HepG2 (cell line): ENCODE results near the gene PLD2. TPM values are rescaled to one million over a fixed set of nuclear protein-coding genes. Genes with fewer than 3 reads are reported as not detected.

ENCODE experiments used
- ATAC-seq: fragments of 200-7000 bp; cut with Tn5 transposase; 3 replicates; pipeline ENCODE4 v1.9.1; 2020; ENCODE audit warnings: mild to moderate bottlenecking, moderate library complexity
- BruUV-seq: library from RNA; stranded (reverse); fragments of 400-500 nt; replicated peaks from 2 replicates; lab custom pipeline; 2021; lab: Mats Ljungman, UMichigan
- CTCF ChIA-PET: fragments of 300-600 bp; formaldehyde crosslinking; extraction: SDS; loops from one replicate; lab custom pipeline; 2021; ENCODE audit warnings: low total read pairs, inconsistent platforms, low intra/inter-chr PET ratio; lab: Yijun Ruan, JAX
- POLR2A ChIA-PET: fragments of 350-600 bp; sonication (Branson Sonifier 250); formaldehyde crosslinking; loops from one replicate; lab custom pipeline; 2020; ENCODE audit warnings: antibody characterized with exemption, inconsistent platforms; lab: Yijun Ruan, JAX
- DNase-seq: peaks from one replicate; pipeline ENCODE4 v3.0.0-alpha.2; 2015; ENCODE audit warnings: low spot score
- FAIRE-seq: peaks from 3 replicates; lab custom pipeline; 2011; peaks lifted over from hg19 to GRCh38; lab: Jason Lieb, UNC
- H2AFZ ChIP-seq: one replicate; pipeline ENCODE4 v1.6.1; 2011; ENCODE audit warnings: low read length, inconsistent platforms
- H3K27ac ChIP-seq: fragments of 300-600 bp; 3 replicates; pipeline ENCODE4 v1.8.0; 2011; ENCODE audit warnings: mixed run types, mild to moderate bottlenecking, mixed read lengths, low read length, inconsistent platforms; ENCODE audit not compliant: insufficient read depth; ENCODE audit errors: extremely low read length
- H3K27me3 ChIP-seq, 2 experiments: fragments of 200-600 bp in 1 of 2; 2 replicates in 1 of 2; 3 replicates in 1 of 2; pipeline versions ENCODE4 v1.6.0 to v1.8.0; 2011; ENCODE audit warnings: low read length in 2 of 2, mild to moderate bottlenecking in 2 of 2, moderate library complexity in 2 of 2, inconsistent platforms in 1 of 2; ENCODE audit not compliant: insufficient read depth in 2 of 2, control insufficient read depth in 1 of 2
- H3K36me3 ChIP-seq, 2 experiments: fragments of 200-600 bp in 1 of 2; replicated peaks in 1 of 2; 2 replicates in 1 of 2; 3 replicates in 1 of 2; pipeline versions ENCODE4 v1.5.1 to v1.8.0; 2011; ENCODE audit warnings: low read length in 2 of 2, inconsistent platforms in 1 of 2; ENCODE audit not compliant: insufficient read depth in 2 of 2, control insufficient read depth in 1 of 2
- H3K4me1 ChIP-seq: 2 replicates; pipeline ENCODE4 v1.5.1; 2012; ENCODE audit warnings: low read length, inconsistent platforms; ENCODE audit not compliant: insufficient read depth
- H3K4me2 ChIP-seq: 2 replicates; pipeline ENCODE4 v1.6.0; 2011; ENCODE audit warnings: low read depth, low read length, inconsistent platforms
- H3K4me3 ChIP-seq, 3 experiments: fragments of 200-600 bp in 1 of 3; sonication (generic), shearing (Covaris generic) in 1 of 3; replicated peaks in 1 of 3; 2 replicates each; pipeline ENCODE4 v1.5.1; 2011 to 2016; ENCODE audit warnings: low read length in 3 of 3, inconsistent platforms in 2 of 3, low read depth in 2 of 3, mild to moderate bottlenecking in 2 of 3, control low read depth in 1 of 3, mixed read lengths in 1 of 3; ENCODE audit not compliant: insufficient read depth in 1 of 3
- H3K79me2 ChIP-seq: one replicate; pipeline ENCODE4 v1.6.1; 2011; ENCODE audit warnings: low read length, inconsistent platforms; ENCODE audit not compliant: insufficient read depth
- H3K9ac ChIP-seq: 2 replicates; pipeline ENCODE4 v1.6.0; 2011; ENCODE audit warnings: mild to moderate bottlenecking, low read depth, low read length, inconsistent platforms; ENCODE audit not compliant: insufficient read depth
- H3K9me3 ChIP-seq: 2 replicates; pipeline ENCODE4 v1.5.1; 2012; ENCODE audit warnings: mild to moderate bottlenecking, low read length
- H4K20me1 ChIP-seq: 2 replicates; pipeline ENCODE4 v1.6.0; 2011; ENCODE audit warnings: inconsistent platforms, mild to moderate bottlenecking, low read length, moderate library complexity; ENCODE audit not compliant: insufficient read depth
- DNMT1 ChIP-seq: sonication (generic); formaldehyde crosslinking; IDR thresholded peaks from 2 replicates; pipeline ENCODE4 v1.5.1; 2020; ENCODE audit warnings: mild to moderate bottlenecking, missing genetic modification reagents
- MAFG ChIP-seq: sonication (generic); formaldehyde crosslinking; IDR thresholded peaks from 2 replicates; pipeline ENCODE4 v1.5.1; 2020; ENCODE audit warnings: mild to moderate bottlenecking, missing genetic modification reagents
- MYC ChIP-seq: sonication (generic); formaldehyde crosslinking; IDR thresholded peaks from 2 replicates; pipeline ENCODE4 v1.9.0; 2021; ENCODE audit warnings: missing genetic modification reagents, borderline replicate concordance
- ZNF124 ChIP-seq: sonication (generic); formaldehyde crosslinking; IDR thresholded peaks from 2 replicates; pipeline ENCODE4 v1.4.0; 2020; ENCODE audit warnings: missing genetic modification reagents
- ZNF263 ChIP-seq: sonication (generic); formaldehyde crosslinking; IDR thresholded peaks from 2 replicates; pipeline ENCODE4 v1.4.0; 2020; ENCODE audit warnings: missing genetic modification reagents
- ZNF333 ChIP-seq: sonication (generic); formaldehyde crosslinking; IDR thresholded peaks from 2 replicates; pipeline ENCODE4 v1.4.0; 2020; ENCODE audit warnings: mild to moderate bottlenecking, missing genetic modification reagents, borderline replicate concordance
- WGBS: methylation state at CpG from one replicate; pipeline ENCODE4 v1.1.6; 2017; ENCODE audit warnings: low lambda C conversion rate; 5-methylcytosine and 5-hydroxymethylcytosine counted together
- in situ Hi-C: cut with HindIII; loops from 2 replicates; pipeline ENCODE4 v1.10.0; 2017; ENCODE audit warnings: low pct_unique_long_range_greater_than_20kb; ENCODE audit not compliant: extremely low pct_ligation_motif_present
- intact Hi-C: fragments of 100-400 bp; cut with micrococcal nuclease; formaldehyde crosslinking; loops from one replicate; pipeline ENCODE4 v1.10.0; 2022; ENCODE audit not compliant: unreplicated experiment
- polyA plus RNA-seq, 8 experiments: library from polyadenylated mRNA; depleted of rRNA in 3 of 8; stranded (reverse) in 7 of 8; unstranded in 1 of 8; fragments of >200 nt; fragmentation: Illumina TruSeq in 4 of 8; extraction: Trizol in 4 of 8; gene quantifications; 2 replicates each; pipeline versions ENCODE4 v1.2.1 to v1.2.3, GENCODE V29; 2011 to 2016; ENCODE audit warnings: low read depth in 4 of 8, missing spikeins in 1 of 8, mixed read lengths in 1 of 8; ENCODE audit not compliant: insufficient read depth in 1 of 8
- total RNA-seq, 5 experiments: library from RNA; depleted of rRNA; stranded (reverse); fragments of >200 nt; fragmentation: Illumina TruSeq; extraction: Trizol; gene quantifications; 2 replicates each; pipeline ENCODE4 v1.2.3, GENCODE V29; 2016; ENCODE audit warnings: low read depth in 1 of 5
- TF ChIP-seq, protein P1 (sequence below): sonication (generic); formaldehyde crosslinking; IDR thresholded peaks from 2 replicates; pipeline ENCODE4 v1.5.1; 2020; ENCODE audit warnings: mild to moderate bottlenecking, missing genetic modification reagents, moderate library complexity
- TF ChIP-seq, protein P2 (sequence below): sonication (generic); formaldehyde crosslinking; IDR thresholded peaks from 2 replicates; pipeline ENCODE4 v1.8.0; 2022; ENCODE audit warnings: missing genetic modification reagents, mild to moderate bottlenecking, borderline replicate concordance
- TF ChIP-seq, protein P3 (sequence below): sonication (generic); formaldehyde crosslinking; IDR thresholded peaks from 2 replicates; pipeline ENCODE4 v1.8.1; 2022; ENCODE audit warnings: low read depth, mild to moderate bottlenecking, missing genetic modification reagents

Gene PLD2
- total and polyA plus RNA-seq, 2 of the 13 experiments (the other 11 are each of a cell fraction or from before 2014, with no cell fraction given) = 13.4 to 29.7 TPM

DNA sequence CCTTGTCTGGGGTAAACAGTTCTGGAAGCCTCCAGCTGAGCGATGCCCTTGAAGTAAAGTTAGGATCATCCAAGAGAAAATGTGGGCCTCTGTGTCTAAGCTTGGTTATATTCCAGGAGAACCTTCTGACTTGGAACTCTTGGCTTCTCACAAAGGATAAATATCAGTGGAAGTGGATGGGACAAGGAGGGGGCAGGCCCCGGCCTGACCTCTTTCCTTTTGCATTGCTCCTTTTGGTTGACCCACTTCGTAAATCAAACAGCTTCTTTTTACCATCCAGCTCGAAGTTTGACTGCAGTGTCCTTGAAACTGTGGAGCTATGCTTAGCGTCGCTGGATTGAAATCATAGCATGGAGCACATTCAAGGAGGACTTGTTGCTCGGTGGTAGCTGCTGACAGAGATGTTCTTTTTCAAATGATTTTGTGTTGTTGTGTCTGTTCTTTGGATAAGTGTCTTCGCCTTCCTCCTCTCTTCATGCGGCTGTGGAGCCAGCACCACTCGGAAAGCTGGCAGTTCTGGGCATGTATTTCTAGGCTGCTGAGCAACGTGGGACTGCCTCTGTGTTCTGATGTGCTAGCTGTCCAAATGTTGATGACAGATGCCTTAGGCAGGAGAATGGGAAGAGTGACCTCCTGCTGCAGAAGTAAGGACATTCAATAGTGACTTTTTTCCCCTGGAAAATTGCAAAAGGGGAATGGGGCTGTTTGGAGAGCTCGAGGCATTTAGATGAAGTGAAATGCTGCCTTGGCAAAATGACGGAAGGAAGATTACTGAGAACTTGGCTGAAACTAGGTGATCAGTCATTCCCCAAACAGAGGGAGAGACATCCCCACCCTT, 30.7 kb downstream of the PLD2 start:
- no peaks in the 10 kb centered on the region for H3K27me3 ChIP-seq
- H4K20me1 ChIP-seq = peaks cover 30% of the 10 kb centered on the region
- H3K27ac ChIP-seq = no peak overlapping the region
- ATAC-seq (no peak), FAIRE-seq (no peak), DNase-seq (no peak)
- TF ChIP-seq MYC (CRISPR knock-in tag) = no peak
- TF ChIP-seq ZNF263 (CRISPR knock-in tag) = peak; percentile 66; the same call in 1 of the 2 replicates
- TF ChIP-seq, protein P1, sequence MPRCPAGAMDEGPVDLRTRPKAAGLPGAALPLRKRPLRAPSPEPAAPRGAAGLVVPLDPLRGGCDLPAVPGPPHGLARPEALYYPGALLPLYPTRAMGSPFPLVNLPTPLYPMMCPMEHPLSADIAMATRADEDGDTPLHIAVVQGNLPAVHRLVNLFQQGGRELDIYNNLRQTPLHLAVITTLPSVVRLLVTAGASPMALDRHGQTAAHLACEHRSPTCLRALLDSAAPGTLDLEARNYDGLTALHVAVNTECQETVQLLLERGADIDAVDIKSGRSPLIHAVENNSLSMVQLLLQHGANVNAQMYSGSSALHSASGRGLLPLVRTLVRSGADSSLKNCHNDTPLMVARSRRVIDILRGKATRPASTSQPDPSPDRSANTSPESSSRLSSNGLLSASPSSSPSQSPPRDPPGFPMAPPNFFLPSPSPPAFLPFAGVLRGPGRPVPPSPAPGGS = no peak
- TF ChIP-seq ZNF333 (CRISPR knock-in tag) = no peak
- WGBS = 84% methylated on average over 13 of the region's 13 CpGs
- no TSS peak for BruUV-seq
- no peak overlapping the region for H2AFZ ChIP-seq
- H3K36me3 ChIP-seq = peaks cover 2 to 19% of the 10 kb centered on the region in 2 experiments; a peak in 3 of 5 replicates
- POLR2A ChIA-PET = interaction anchor here (0.9 to 1.4 kb wide), 2 partner anchors 31 to 129 kb away, joined by 3 read pairs; partner anchors contain the start of gene PLD2
- no peak overlapping the region for H3K4me2 ChIP-seq
- H3K4me1 ChIP-seq = peaks cover 62% of the 10 kb centered on the region
- H3K79me2 ChIP-seq = peaks cover 84% of the 10 kb centered on the region
- no peak overlapping the region; the same call in 1 of the 2 replicates for H3K9ac ChIP-seq
- no peaks in the 10 kb centered on the region for H3K9me3 ChIP-seq
- CTCF ChIA-PET = no interaction called here
- H3K4me3 ChIP-seq = no peak overlapping the region
- in situ Hi-C loops (no loop called here), intact Hi-C loops (loop anchor here (10.0 kb wide), 1 partner anchor 47 kb away; no protein-coding TSS in a partner anchor)

DNA sequence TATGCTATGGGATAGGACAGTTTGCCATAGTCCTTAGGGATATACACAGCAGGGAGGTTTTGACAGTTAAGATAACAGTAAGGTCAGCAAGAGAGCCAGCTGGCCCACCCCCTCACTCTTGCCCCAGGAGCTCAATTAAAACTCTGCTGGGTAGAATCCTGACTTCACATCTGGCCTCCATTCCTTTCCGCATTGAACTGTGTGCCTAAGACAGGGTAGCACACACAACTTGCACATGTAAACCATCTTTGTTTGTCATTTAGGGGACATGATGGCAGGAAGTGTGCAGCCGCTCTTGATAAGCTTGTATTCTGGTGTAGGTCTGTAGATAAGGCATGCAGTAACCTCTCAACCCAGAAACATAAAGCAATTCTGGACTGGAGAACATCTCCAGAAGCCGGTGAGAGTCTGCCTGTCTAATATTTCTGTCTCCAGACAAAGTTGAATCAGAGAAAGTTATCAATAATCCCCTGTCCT, 31.4 kb downstream of the PLD2 start:
- DNase-seq (no peak), ATAC-seq (no peak), FAIRE-seq (no peak)
- no TSS peak for BruUV-seq
- Histone ChIP-seq H3K36me3 (peaks cover 2 to 19% of the 10 kb centered on the region in 2 experiments; a peak in 3 of 5 replicates), H3K79me2 (peaks cover 88% of the 10 kb centered on the region), H3K4me3 (no peak overlapping the region), H3K27ac (no peak overlapping the region), H2AFZ (no peak overlapping the region), H3K4me1 (peaks cover 62% of the 10 kb centered on the region), H3K27me3 (no peaks in the 10 kb centered on the region), H3K9me3 (no peaks in the 10 kb centered on the region), H4K20me1 (peaks cover 34% of the 10 kb centered on the region), H3K9ac (no peak overlapping the region), H3K4me2 (no peak overlapping the region)
- in situ Hi-C loops (no loop called here), intact Hi-C loops (loop anchor here (10.0 kb wide), 1 partner anchor 46 kb away; no protein-coding TSS in a partner anchor)
- WGBS = 98% methylated on average over 3 of the region's 3 CpGs
- CTCF ChIA-PET = no interaction called here
- POLR2A ChIA-PET = interaction anchor here (0.9 to 1.4 kb wide), 2 partner anchors 32 to 129 kb away, joined by 3 read pairs; partner anchors contain the start of gene PLD2
- no peak for TF ChIP-seq ZNF124 (CRISPR knock-in tag)
- TF ChIP-seq, protein P2, sequence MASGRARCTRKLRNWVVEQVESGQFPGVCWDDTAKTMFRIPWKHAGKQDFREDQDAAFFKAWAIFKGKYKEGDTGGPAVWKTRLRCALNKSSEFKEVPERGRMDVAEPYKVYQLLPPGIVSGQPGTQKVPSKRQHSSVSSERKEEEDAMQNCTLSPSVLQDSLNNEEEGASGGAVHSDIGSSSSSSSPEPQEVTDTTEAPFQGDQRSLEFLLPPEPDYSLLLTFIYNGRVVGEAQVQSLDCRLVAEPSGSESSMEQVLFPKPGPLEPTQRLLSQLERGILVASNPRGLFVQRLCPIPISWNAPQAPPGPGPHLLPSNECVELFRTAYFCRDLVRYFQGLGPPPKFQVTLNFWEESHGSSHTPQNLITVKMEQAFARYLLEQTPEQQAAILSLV (CRISPR knock-in tag) = no peak
- TF ChIP-seq, protein P3, sequence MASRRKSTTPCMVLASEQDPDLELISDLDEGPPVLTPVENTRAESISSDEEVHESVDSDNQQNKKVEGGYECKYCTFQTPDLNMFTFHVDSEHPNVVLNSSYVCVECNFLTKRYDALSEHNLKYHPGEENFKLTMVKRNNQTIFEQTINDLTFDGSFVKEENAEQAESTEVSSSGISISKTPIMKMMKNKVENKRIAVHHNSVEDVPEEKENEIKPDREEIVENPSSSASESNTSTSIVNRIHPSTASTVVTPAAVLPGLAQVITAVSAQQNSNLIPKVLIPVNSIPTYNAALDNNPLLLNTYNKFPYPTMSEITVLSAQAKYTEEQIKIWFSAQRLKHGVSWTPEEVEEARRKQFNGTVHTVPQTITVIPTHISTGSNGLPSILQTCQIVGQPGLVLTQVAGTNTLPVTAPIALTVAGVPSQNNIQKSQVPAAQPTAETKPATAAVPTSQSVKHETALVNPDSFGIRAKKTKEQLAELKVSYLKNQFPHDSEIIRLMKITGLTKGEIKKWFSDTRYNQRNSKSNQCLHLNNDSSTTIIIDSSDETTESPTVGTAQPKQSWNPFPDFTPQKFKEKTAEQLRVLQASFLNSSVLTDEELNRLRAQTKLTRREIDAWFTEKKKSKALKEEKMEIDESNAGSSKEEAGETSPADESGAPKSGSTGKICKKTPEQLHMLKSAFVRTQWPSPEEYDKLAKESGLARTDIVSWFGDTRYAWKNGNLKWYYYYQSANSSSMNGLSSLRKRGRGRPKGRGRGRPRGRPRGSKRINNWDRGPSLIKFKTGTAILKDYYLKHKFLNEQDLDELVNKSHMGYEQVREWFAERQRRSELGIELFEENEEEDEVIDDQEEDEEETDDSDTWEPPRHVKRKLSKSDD (CRISPR knock-in tag) = no peak
- no peak for TF ChIP-seq DNMT1 (CRISPR knock-in tag)
- TF ChIP-seq MAFG (CRISPR knock-in tag) = no peak
